ENCODE measurements around the gene RGS7. TPM values are rescaled to one million over a fixed set of nuclear protein-coding genes. Genes with fewer than 3 reads are reported as not detected.
A peak's percentile ranks its signal among the peaks of the same experiment; 100 is the strongest.

RGS7 gene
- total RNA-seq, result not detected
- total RNA-seq (2013), result 0.32 TPM

GRCh38 chr1:241356519-241357365 is at the start of gene RGS7:
TSS of gene RGS7 (minus strand) at chr1:241357205.
- WGBS (ENCODE audit: insufficient coverage), result 1% methylated on average over 104 of the region's 105 CpGs
- peaks cover 5% of the 10 kb centered on the region for H3K27me3 ChIP-seq (ENCODE audit: control insufficient read depth, insufficient read depth, low read length)
- no peaks in the 10 kb centered on the region for H3K36me3 Mint-ChIP-seq
- intact Hi-C loops (cut with micrococcal nuclease), result no loop called here
- no peaks in the 10 kb centered on the region for H3K36me3 ChIP-seq (ENCODE audit: control insufficient read depth, insufficient read depth, low read length)
- H3K27me3 Mint-ChIP-seq (ENCODE audit: low read depth in 2 of 2), result peaks cover 18 to 25% of the 10 kb centered on the region in 2 donors
- H3K9me3 ChIP-seq (ENCODE audit: control insufficient read depth, insufficient read depth, low read length), result no peaks in the 10 kb centered on the region
- TF ChIP-seq CTCF (IDR thresholded peaks at IDR 0.05), result no peak
- peak within 1 kb of the TSS; percentile 21 for H3K4me3 Mint-ChIP-seq
- H3K4me1 ChIP-seq (ENCODE audit: control insufficient read depth, insufficient read depth, low read length), result no peaks in the 10 kb centered on the region
- no peak within 1 kb of the TSS for H3K4me3 ChIP-seq (ENCODE audit: low read length)
- no peak within 1 kb of the TSS for H3K27ac Mint-ChIP-seq
- H3K9me3 Mint-ChIP-seq, result peaks cover 0 to 2% of the 10 kb centered on the region in 2 donors
- no peak within 1 kb of the TSS for H3K27ac ChIP-seq (ENCODE audit: low read length)
- ATAC-seq (peak in 1 of 3 donors; percentile 26), DNase-seq (no peak)
- no peaks in the 10 kb centered on the region for H3K4me1 Mint-ChIP-seq

GRCh38 chr1:241406421-241406820 is 49.4 kb upstream of the RGS7 start:
- DNase-seq, result no peak
- Histone ChIP-seq H3K27me3 (ENCODE audit: control insufficient read depth, insufficient read depth, low read length) (no peaks in the 10 kb centered on the region), H3K4me3 (ENCODE audit: low read length) (no peak overlapping the region), H3K27ac (ENCODE audit: low read length) (no peak overlapping the region), H3K36me3 (ENCODE audit: control insufficient read depth, insufficient read depth, low read length) (no peaks in the 10 kb centered on the region), H3K9me3 (ENCODE audit: control insufficient read depth, insufficient read depth, low read length) (no peaks in the 10 kb centered on the region), H3K4me1 (ENCODE audit: control insufficient read depth, insufficient read depth, low read length) (no peaks in the 10 kb centered on the region)
- H3K36me3 Mint-ChIP-seq, result no peaks in the 10 kb centered on the region
- no peaks in the 10 kb centered on the region for H3K4me1 Mint-ChIP-seq
- peaks cover 0 to 5% of the 10 kb centered on the region in 2 donors for H3K9me3 Mint-ChIP-seq
- no peak for TF ChIP-seq CTCF (IDR thresholded peaks at IDR 0.05)
- WGBS (ENCODE audit: insufficient coverage), result 94% methylated on average over 3 of the region's 3 CpGs
- ATAC-seq, result no peak
- intact Hi-C loops (cut with micrococcal nuclease), result no loop called here
- H3K27ac Mint-ChIP-seq, result no peak overlapping the region
- peaks cover 0 to 5% of the 10 kb centered on the region in 2 donors for H3K27me3 Mint-ChIP-seq (ENCODE audit: low read depth in 2 of 2)
- H3K4me3 Mint-ChIP-seq, result no peak overlapping the region

GRCh38 chr1:241401156-241401555 is 44.2 kb upstream of the RGS7 start:
- H3K36me3 Mint-ChIP-seq, result no peaks in the 10 kb centered on the region
- H3K27ac Mint-ChIP-seq, result no peak overlapping the region
- intact Hi-C loops (cut with micrococcal nuclease), result no loop called here
- no peak for DNase-seq
- Histone ChIP-seq H3K27ac (ENCODE audit: low read length) (no peak overlapping the region), H3K9me3 (ENCODE audit: control insufficient read depth, insufficient read depth, low read length) (peaks cover 4% of the 10 kb centered on the region), H3K27me3 (ENCODE audit: control insufficient read depth, insufficient read depth, low read length) (no peaks in the 10 kb centered on the region), H3K4me1 (ENCODE audit: control insufficient read depth, insufficient read depth, low read length) (no peaks in the 10 kb centered on the region), H3K4me3 (ENCODE audit: low read length) (no peak overlapping the region), H3K36me3 (ENCODE audit: control insufficient read depth, insufficient read depth, low read length) (no peaks in the 10 kb centered on the region)
- no peak for TF ChIP-seq CTCF (IDR thresholded peaks at IDR 0.05)
- H3K9me3 Mint-ChIP-seq, result peaks cover 0 to 7% of the 10 kb centered on the region in 2 donors
- no peak for ATAC-seq
- H3K4me3 Mint-ChIP-seq, result no peak overlapping the region
- H3K27me3 Mint-ChIP-seq (ENCODE audit: low read depth in 2 of 2), result peaks cover 0 to 5% of the 10 kb centered on the region in 2 donors
- no peaks in the 10 kb centered on the region for H3K4me1 Mint-ChIP-seq
- WGBS (ENCODE audit: insufficient coverage), result 77% methylated on average over 2 of the region's 6 CpGs

Data from natural killer cell (primary cell).